ENCODE data around the gene RASSF5. TPM values are rescaled to one million over a fixed set of nuclear protein-coding genes. Genes with fewer than 3 reads are reported as not detected.
A peak's percentile ranks its signal among the peaks of the same experiment; 100 is the strongest.

The RASSF5 gene
- total and polyA plus RNA-seq, 9 of the 15 experiments (the other 6 are each of a cell fraction or from before 2014, with no cell fraction given): 6.1 to 41.0 (median 25.2) TPM

DNA sequence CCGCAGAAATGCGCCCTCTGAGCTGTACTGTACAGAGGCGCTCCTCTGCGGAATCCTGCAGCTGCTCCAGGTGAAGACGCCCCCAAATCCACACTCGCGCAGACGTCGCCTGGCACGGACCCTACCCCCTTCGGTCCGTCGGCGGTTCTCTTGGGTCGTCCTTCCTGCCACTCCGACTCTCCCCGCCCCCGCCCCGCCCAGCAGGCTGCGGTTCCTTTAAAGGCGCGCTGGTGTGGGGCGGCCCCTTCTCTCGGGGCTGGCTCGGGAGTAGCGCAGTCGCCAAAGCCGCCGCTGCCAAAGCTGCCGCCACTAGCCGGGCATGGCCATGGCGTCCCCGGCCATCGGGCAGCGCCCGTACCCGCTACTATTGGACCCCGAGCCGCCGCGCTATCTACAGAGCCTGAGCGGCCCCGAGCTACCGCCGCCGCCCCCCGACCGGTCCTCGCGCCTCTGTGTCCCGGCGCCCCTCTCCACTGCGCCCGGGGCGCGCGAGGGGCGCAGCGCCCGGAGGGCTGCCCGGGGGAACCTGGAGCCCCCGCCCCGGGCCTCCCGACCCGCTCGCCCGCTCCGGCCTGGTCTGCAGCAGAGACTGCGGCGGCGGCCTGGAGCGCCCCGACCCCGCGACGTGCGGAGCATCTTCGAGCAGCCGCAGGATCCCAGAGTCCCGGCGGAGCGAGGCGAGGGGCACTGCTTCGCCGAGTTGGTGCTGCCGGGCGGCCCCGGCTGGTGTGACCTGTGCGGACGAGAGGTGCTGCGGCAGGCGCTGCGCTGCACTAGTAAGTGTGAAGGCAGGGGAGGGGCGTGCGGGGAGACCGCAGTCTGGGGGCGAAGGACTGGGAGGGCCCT, at the start of gene RASSF5 (continued):
- TF ChIP-seq, protein P1, sequence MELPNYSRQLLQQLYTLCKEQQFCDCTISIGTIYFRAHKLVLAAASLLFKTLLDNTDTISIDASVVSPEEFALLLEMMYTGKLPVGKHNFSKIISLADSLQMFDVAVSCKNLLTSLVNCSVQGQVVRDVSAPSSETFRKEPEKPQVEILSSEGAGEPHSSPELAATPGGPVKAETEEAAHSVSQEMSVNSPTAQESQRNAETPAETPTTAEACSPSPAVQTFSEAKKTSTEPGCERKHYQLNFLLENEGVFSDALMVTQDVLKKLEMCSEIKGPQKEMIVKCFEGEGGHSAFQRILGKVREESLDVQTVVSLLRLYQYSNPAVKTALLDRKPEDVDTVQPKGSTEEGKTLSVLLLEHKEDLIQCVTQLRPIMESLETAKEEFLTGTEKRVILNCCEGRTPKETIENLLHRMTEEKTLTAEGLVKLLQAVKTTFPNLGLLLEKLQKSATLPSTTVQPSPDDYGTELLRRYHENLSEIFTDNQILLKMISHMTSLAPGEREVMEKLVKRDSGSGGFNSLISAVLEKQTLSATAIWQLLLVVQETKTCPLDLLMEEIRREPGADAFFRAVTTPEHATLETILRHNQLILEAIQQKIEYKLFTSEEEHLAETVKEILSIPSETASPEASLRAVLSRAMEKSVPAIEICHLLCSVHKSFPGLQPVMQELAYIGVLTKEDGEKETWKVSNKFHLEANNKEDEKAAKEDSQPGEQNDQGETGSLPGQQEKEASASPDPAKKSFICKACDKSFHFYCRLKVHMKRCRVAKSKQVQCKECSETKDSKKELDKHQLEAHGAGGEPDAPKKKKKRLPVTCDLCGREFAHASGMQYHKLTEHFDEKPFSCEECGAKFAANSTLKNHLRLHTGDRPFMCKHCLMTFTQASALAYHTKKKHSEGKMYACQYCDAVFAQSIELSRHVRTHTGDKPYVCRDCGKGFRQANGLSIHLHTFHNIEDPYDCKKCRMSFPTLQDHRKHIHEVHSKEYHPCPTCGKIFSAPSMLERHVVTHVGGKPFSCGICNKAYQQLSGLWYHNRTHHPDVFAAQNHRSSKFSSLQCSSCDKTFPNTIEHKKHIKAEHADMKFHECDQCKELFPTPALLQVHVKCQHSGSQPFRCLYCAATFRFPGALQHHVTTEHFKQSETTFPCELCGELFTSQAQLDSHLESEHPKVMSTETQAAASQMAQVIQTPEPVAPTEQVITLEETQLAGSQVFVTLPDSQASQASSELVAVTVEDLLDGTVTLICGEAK (IDR thresholded peaks at IDR 0.05): no peak
- TF ChIP-seq, protein P1 (CRISPR knock-in tag; IDR thresholded peaks at IDR 0.05): no peak
- TF ChIP-seq SRSF9 (IDR thresholded peaks at IDR 0.05; ENCODE audit: borderline replicate concordance, low read depth, low read length) (no peak), GATAD2B (IDR thresholded peaks at IDR 0.05; ENCODE audit: borderline replicate concordance) (no peak), ZNF740 (CRISPR knock-in tag; IDR thresholded peaks at IDR 0.05) (0 out of 2 replicates have a peak, but pooled peaks have one; percentile 43), ZNF740 (tag; IDR thresholded peaks at IDR 0.05) (no peak), LEF1 (IDR thresholded peaks at IDR 0.05) (no peak), PPARD (CRISPR knock-in tag; IDR thresholded peaks at IDR 0.05) (no peak), FOXM1 (IDR thresholded peaks at IDR 0.05; ENCODE audit: low read depth) (no peak), FOXM1 (CRISPR knock-in tag; IDR thresholded peaks at IDR 0.05; ENCODE audit: low read depth) (0 out of 2 replicates have a peak, but pooled peaks have one; percentile 9), ZNF3 (CRISPR knock-in tag; IDR thresholded peaks at IDR 0.05) (no peak), ATF3 (IDR thresholded peaks at IDR 0.05) (no peak), ATF3 (CRISPR knock-in tag; conservative IDR thresholded peaks at IDR 0.05) (no peak), DLX4 (CRISPR knock-in tag; IDR thresholded peaks at IDR 0.05) (no peak)
- TF ChIP-seq, protein P2, sequence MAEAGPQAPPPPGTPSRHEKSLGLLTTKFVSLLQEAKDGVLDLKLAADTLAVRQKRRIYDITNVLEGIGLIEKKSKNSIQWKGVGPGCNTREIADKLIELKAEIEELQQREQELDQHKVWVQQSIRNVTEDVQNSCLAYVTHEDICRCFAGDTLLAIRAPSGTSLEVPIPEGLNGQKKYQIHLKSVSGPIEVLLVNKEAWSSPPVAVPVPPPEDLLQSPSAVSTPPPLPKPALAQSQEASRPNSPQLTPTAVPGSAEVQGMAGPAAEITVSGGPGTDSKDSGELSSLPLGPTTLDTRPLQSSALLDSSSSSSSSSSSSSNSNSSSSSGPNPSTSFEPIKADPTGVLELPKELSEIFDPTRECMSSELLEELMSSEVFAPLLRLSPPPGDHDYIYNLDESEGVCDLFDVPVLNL (CRISPR knock-in tag; IDR thresholded peaks at IDR 0.05; ENCODE audit: low read depth): no peak

All from K562 (cell line).